HG02870 (cell line): ENCODE data around the gene CRLF3.
"Not testable (repeated sequence)": the region's sequence is repeated elsewhere in the genome, so short reads cannot be mapped to it uniquely, and the experiment has no call there.

ENCODE experiments used
- ATAC-seq: cut with Tn5 transposase; IDR thresholded peaks from one replicate; pipeline ENCODE4 v1.9.1; 2021; ENCODE audit warnings: mild to moderate bottlenecking, moderate library complexity; ENCODE audit not compliant: unreplicated experiment

Gene CRLF3

DNA sequence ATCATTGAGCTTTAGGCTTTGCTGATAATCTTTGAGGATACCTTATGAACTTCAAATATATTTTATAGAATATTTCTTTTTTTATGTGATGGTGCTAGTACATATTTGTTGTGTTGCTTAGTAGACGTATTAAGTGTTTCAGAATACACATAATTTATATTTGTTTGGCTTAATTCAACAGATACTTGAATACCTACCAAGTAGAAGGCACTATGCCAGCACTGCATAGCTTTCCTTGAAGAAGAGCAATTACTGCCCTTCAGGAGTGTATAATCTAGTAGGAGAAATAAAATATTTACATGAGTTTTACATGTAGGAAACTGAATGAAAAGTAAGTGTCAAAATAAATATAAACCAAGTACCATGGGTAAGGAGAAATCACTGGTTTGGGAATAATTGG, 81.8 kb downstream of the CRLF3 start:
- ATAC-seq: not testable (repeated sequence)

DNA sequence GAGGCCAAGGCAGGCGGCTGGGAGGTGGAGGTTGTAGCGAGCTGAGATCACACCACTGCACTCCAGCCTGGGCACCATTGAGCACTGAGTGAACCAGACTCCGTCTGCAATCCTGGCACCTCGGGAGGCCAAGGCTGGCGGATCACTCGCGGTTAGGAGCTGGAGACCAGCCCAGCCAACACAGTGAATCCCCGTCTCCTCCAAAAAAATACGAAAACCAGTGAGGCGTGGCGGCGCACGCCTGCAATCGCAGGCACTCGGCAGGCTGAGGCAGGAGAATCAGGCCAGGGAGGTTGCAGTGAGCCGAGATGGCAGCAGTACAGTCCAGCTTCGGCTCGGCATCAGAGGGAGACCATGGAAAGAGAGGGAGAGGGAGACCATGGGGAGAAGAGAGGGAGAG, 88.1 kb downstream of the CRLF3 start:
- not testable (repeated sequence) for ATAC-seq

DNA sequence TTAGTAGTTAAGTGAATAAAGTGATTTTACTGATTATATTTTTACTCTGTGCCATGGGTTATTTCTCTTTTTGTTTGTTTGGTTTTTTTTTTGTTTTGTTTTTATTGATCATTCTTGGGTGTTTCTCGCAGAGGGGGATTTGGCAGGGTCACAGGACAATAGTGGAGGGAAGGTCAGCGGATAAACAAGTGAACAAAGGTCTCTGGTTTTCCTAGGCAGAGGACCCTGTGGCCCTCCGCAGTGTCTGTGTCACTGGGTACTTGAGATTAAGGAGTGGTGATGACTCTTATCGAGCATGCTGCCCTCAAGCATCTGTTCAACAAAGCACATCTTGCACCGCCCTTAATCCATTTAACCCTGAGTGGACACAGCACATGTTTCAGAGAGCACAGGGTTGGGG, 88.8 kb downstream of the CRLF3 start:
- ATAC-seq: not testable (repeated sequence)

DNA sequence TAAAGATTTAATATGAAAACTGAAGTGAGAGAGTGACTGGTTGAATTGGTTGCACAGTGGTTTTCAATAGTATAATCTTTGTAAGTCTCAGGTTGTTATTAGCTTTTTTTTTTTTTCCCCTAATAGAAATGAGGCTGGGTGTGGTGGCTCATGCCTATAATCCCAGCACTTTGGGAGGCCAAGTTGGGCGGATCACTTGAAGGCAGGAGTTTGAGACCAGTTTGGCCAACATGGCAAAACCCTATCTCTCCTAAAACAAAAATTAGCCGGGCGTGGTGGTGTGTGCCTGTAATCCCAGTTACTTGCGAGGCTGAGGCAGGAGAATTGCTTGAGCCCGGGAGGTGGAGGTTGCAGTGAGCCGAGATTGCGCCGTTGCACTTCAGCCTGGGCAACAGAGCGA, 89.3 kb downstream of the CRLF3 start:
- not testable (repeated sequence) for ATAC-seq

DNA sequence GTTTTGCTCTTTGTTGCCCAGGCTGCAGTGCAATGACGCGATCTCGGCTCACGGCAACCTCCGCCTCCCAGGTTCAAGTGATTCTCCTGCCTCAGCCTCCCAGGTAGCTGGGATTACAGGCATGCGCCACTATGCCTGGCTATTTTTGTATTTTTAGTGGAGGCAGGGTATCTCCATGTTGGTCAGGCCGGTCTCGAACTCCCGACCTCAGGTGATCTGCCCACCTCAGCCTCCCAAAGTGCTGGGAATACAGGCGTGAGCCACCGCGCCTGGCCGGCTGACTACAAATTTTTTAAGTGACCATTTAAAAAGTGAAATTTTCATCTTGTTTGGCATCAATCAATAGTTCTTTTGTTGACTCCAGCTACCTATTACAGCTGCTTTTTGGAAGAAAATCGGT, 90.3 kb downstream of the CRLF3 start:
- ATAC-seq: not testable (repeated sequence)
